NCI-H1417 treated with DMSO at 0.1 percent for 48 hours (cell line): ENCODE results near the gene MUC2.

ENCODE experiments used
- DNase-seq: peaks from one replicate; lab custom pipeline; 2025; lab: John Stamatoyannopoulos, UW

Gene MUC2

GRCh38 chr11:1074244-1075221 lies at the start of gene MUC2:
Gene MUC2 (plus strand): TSS chr11:1074874.
- DNase-seq: no peak

- DNase-seq: no peak
Measured at GRCh38 chr11:1025410-1026162, 49.1 kb upstream of the MUC2 start.

GRCh38 chr11:1026163-1026450 lies 48.6 kb upstream of the MUC2 start:
- no peak for DNase-seq

GRCh38 chr11:1026641-1027482 lies 47.8 kb upstream of the MUC2 start:
- no peak for DNase-seq

GRCh38 chr11:1027483-1028290 lies 47.0 kb upstream of the MUC2 start:
- no peak for DNase-seq

- DNase-seq: no peak
Measured at GRCh38 chr11:1028291-1028540, 46.5 kb upstream of the MUC2 start.

GRCh38 chr11:1028616-1029015 lies 46.1 kb upstream of the MUC2 start:
- no peak for DNase-seq

- DNase-seq: no peak
Measured at GRCh38 chr11:1029051-1029450, 45.6 kb upstream of the MUC2 start.

GRCh38 chr11:1029654-1030053 lies 45.0 kb upstream of the MUC2 start:
- DNase-seq: no peak

- DNase-seq: no peak
Measured at GRCh38 chr11:1030086-1030485, 44.6 kb upstream of the MUC2 start.

- no peak for DNase-seq
Measured at GRCh38 chr11:1030556-1030955, 44.1 kb upstream of the MUC2 start.

- no peak for DNase-seq
Measured at GRCh38 chr11:1031121-1031899, 43.4 kb upstream of the MUC2 start.

GRCh38 chr11:1032310-1032891 lies 42.3 kb upstream of the MUC2 start:
- DNase-seq: no peak

GRCh38 chr11:1033016-1033798 lies 41.5 kb upstream of the MUC2 start:
- no peak for DNase-seq

- DNase-seq: no peak
Measured at GRCh38 chr11:1034001-1034400, 40.7 kb upstream of the MUC2 start.

GRCh38 chr11:1034456-1035295 lies 40.0 kb upstream of the MUC2 start:
- no peak for DNase-seq

- no peak for DNase-seq
Measured at GRCh38 chr11:1035577-1036283, 38.9 kb upstream of the MUC2 start.

GRCh38 chr11:1036303-1036923 lies 38.3 kb upstream of the MUC2 start, which contains the start of gene MUC6:
Gene MUC6 (minus strand): TSS chr11:1036718. CDS start chr11:1036655, 63 bp downstream.
- DNase-seq: no peak
